Right atrium auricular region (tissue), 2 donors: ENCODE results near the gene KCNMA1. TPM values are rescaled to one million over a fixed set of nuclear protein-coding genes. Genes with fewer than 3 reads are reported as not detected.

Experiments used
- DNase-seq: peaks from one replicate; pipeline ENCODE4 v3.0.0-alpha.2; 2019; ENCODE audit warnings: low spot score
- H3K27ac ChIP-seq, 2 donors: fragments of 200-600 bp; sonication (generic); 1 replicate in 1 of 2; 2 replicates in 1 of 2; pipeline ENCODE4 v1.5.1; 2016 to 2019
- H3K27me3 ChIP-seq, 2 donors: fragments of 200-600 bp; sonication (generic); one replicate each; pipeline versions ENCODE4 v1.5.1 to v1.6.0; 2017 to 2019
- H3K36me3 ChIP-seq: fragments of 200-600 bp; sonication (generic); one replicate; pipeline ENCODE4 v1.5.1; 2016
- H3K4me1 ChIP-seq, 2 donors: fragments of 200-600 bp; sonication (generic); one replicate each; pipeline versions ENCODE4 v1.5.1 to v1.6.0; 2017 to 2019
- H3K4me3 ChIP-seq, 2 donors: fragments of 200-600 bp; sonication (generic); 1 replicate in 1 of 2; 2 replicates in 1 of 2; pipeline ENCODE4 v1.5.1; 2017 to 2019; ENCODE audit warnings: mild to moderate bottlenecking in 1 of 2, moderate library complexity in 1 of 2
- H3K9me3 ChIP-seq, 2 donors: fragments of 200-600 bp; sonication (generic); one replicate each; pipeline ENCODE4 v1.5.1; 2019
- total RNA-seq, 2 donors: library from RNA; depleted of rRNA; stranded (reverse); fragments of >200 nt; gene quantifications; one replicate each; pipeline ENCODE4 v1.1.0, GENCODE V29; 2016
- TF ChIP-seq, protein P1 (sequence below), 2 donors: fragments of 200-600 bp; sonication (generic); IDR thresholded peaks; one replicate each; pipeline ENCODE4 v1.5.1; 2019; ENCODE audit warnings: antibody characterized with exemption in 2 of 2

KCNMA1 gene
- total RNA-seq, 2 donors from 2014 or later: 2.3 to 3.5 TPM

DNA sequence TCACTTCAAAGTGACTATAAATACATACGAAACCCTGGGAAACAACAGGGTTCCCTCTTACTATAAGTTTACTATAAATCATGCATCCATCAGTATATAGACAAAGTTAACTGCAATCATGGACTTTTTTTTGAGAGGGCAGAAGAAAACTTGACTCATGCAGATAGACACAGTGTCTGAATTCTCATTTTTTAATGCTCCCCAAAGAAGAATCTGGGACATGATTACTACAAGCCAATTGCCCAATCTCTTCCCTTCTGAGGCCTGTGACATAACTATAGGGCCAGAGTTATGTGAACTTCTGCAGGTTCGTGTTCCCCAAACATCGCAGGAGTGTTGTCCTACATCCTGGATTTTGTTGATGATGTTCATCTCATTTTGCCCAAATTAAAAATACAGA is 376.5 kb downstream of the KCNMA1 start:
- no peak overlapping the region for H3K27ac ChIP-seq
- no peak for DNase-seq
- no peaks in the 10 kb centered on the region for H3K4me1 ChIP-seq
- no peaks in the 10 kb centered on the region for H3K36me3 ChIP-seq
- no peaks in the 10 kb centered on the region for H3K27me3 ChIP-seq
- H3K9me3 ChIP-seq: no peaks in the 10 kb centered on the region
- no peak overlapping the region for H3K4me3 ChIP-seq
- TF ChIP-seq, protein P1, sequence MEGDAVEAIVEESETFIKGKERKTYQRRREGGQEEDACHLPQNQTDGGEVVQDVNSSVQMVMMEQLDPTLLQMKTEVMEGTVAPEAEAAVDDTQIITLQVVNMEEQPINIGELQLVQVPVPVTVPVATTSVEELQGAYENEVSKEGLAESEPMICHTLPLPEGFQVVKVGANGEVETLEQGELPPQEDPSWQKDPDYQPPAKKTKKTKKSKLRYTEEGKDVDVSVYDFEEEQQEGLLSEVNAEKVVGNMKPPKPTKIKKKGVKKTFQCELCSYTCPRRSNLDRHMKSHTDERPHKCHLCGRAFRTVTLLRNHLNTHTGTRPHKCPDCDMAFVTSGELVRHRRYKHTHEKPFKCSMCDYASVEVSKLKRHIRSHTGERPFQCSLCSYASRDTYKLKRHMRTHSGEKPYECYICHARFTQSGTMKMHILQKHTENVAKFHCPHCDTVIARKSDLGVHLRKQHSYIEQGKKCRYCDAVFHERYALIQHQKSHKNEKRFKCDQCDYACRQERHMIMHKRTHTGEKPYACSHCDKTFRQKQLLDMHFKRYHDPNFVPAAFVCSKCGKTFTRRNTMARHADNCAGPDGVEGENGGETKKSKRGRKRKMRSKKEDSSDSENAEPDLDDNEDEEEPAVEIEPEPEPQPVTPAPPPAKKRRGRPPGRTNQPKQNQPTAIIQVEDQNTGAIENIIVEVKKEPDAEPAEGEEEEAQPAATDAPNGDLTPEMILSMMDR (IDR thresholded peaks at IDR 0.05): no peak

DNA sequence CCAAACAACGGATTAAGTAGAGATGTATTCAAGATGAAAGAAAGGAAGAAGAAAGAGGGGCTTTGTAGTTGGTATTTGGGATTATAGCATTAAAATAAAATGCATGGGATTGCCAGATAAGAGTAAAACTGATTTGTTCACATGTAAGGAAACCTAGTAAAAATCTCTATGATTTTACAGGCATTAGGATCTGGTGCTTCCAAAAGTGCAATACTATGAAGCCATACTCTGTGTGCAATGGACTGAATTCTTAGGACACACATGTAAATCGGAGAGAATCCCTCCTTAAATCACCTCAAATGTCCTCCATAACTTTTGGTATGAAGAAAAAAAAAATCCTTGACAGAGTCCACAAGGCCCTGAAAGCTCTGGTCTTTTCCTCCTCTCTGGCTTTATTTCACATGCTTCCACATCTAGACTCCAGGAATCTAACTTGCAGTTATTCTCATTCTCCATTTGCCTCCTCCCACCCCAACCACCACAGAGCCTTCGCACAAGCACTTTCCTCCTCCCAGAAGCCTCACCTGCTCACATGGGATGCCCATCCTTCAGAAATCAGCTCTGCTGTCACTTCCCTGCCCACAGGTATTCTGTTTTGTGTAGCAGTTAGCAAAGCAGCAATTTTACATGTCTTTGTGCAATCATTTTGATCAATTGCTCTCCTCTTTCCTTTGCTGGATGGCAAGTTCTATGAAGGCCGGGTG is 378.3 kb downstream of the KCNMA1 start:
- Histone ChIP-seq H3K27me3 (no peaks in the 10 kb centered on the region), H3K4me1 (no peaks in the 10 kb centered on the region)
- TF ChIP-seq, protein P1 (IDR thresholded peaks at IDR 0.05): no peak

DNA sequence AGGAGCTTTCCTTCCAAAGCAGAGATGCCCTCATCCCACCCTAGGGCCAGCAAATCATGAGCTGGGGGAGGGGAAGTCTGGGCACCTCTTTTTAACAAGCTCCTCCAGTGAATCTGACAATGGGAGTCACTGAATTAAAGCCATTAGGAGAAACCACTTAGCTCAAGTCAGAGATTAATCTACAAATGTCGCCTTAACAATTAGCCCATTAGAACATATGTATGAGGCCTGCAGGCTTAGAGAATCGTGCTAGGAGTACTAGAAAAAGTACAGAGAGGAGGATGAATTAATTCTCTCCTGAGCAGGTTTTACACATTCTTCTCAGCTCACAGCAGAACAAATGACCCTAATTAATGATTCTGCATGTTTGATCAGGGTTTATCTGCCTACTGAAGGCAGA is 381.3 kb downstream of the KCNMA1 start:
- H3K27me3 ChIP-seq: no peaks in the 10 kb centered on the region
- H3K4me1 ChIP-seq: no peaks in the 10 kb centered on the region
- TF ChIP-seq, protein P1 (IDR thresholded peaks at IDR 0.05): no peak
- H3K36me3 ChIP-seq: no peaks in the 10 kb centered on the region
- no peaks in the 10 kb centered on the region for H3K9me3 ChIP-seq
- no peak for DNase-seq
- H3K27ac ChIP-seq: no peak overlapping the region
- no peak overlapping the region for H3K4me3 ChIP-seq

More for the DNA sequence above, 378.3 kb downstream of the KCNMA1 start:
- Histone ChIP-seq H3K36me3 (no peaks in the 10 kb centered on the region), H3K27ac (no peak overlapping the region), H3K4me3 (no peak overlapping the region), H3K9me3 (no peaks in the 10 kb centered on the region)
- DNase-seq: no peak

DNA sequence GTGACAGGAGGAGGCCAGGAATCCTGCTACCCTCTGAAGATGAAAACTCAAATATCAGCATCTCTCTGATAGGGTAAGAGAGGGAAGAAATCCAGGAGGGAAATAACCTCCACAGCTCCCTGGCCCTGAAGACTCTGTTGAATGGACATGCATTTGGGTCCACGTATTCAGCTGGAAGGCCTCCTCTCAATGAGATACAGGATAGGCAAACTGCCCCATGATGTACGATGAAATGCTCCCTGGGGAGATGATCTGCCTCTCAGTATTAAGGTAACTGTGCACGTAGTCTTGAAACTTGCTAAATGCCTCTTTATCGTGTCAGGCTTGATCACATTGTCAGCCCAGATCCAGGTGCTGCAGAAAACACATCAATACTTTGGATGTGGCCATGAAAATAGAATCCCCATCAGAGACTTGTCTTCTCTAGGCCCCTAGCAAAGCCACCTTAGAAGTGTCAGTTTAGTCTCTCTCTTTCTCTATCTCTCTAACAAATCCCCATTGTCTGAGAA is 384.0 kb downstream of the KCNMA1 start:
- no peak for DNase-seq
- Histone ChIP-seq H3K4me1 (no peaks in the 10 kb centered on the region), H3K4me3 (no peak overlapping the region), H3K27me3 (no peaks in the 10 kb centered on the region), H3K36me3 (no peaks in the 10 kb centered on the region), H3K9me3 (no peaks in the 10 kb centered on the region), H3K27ac (no peak overlapping the region)
- TF ChIP-seq, protein P1 (IDR thresholded peaks at IDR 0.05): no peak

DNA sequence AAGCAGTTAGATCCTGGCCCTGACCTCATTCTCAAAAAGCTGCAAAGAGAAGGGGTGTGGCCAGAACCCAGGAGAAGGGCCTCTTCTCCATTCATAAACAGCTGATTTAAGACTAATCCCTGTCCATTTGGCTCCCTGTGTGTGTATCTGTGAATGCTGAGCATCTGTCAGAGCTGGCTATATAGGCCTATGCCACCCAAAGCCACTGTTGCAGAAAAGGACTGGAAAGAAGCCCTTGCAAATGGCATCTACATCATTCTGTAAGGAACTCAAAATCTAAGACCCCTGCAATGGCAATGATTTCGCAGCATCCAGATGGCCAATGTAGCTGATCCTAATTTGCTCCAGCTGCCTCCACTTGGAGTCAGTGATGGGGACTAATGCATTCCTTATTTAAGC is 384.5 kb downstream of the KCNMA1 start:
- Histone ChIP-seq H3K27ac (no peak overlapping the region), H3K4me3 (no peak overlapping the region), H3K36me3 (no peaks in the 10 kb centered on the region), H3K9me3 (no peaks in the 10 kb centered on the region), H3K4me1 (no peaks in the 10 kb centered on the region), H3K27me3 (no peaks in the 10 kb centered on the region)
- TF ChIP-seq, protein P1 (IDR thresholded peaks at IDR 0.05): no peak
- DNase-seq: no peak
